Peyer's patch (tissue), 4 donors: ENCODE results near the gene CDK19.

ENCODE experiments used
- CTCF ChIP-seq, 6 experiments: fragments of 450-650 bp in 4 of 6; fragments of 200-600 bp in 2 of 6; sonication (generic) in 1 of 6; IDR thresholded peaks; one replicate each; pipeline ENCODE4 v1.5.1; 2017 to 2019; ENCODE audit warnings: antibody characterized with exemption in 6 of 6, mild to moderate bottlenecking in 3 of 6, moderate library complexity in 1 of 6
- POLR2A ChIP-seq, 2 donors: fragments of 450-650 bp; IDR thresholded peaks; one replicate each; pipeline ENCODE4 v1.5.1; 2017; ENCODE audit warnings: antibody characterized with exemption in 2 of 2, mild to moderate bottlenecking in 2 of 2, moderate library complexity in 2 of 2

GRCh38 chr6:110809792-110810191 lies 5.5 kb downstream of the CDK19 start:
- TF ChIP-seq CTCF (IDR thresholded peaks at IDR 0.05) (no peak), POLR2A (IDR thresholded peaks at IDR 0.05) (no peak)
